ENCODE results near the gene ZBTB12. TPM values are rescaled to one million over a fixed set of nuclear protein-coding genes. Genes with fewer than 3 reads are reported as not detected.
"Not testable (repeated sequence)": the region's sequence is repeated elsewhere in the genome, so short reads cannot be mapped to it uniquely, and the experiment has no call there.

The ZBTB12 gene
- total and polyA plus RNA-seq, 4 donors = 2.8 to 7.3 (median 5.2) TPM

DNA sequence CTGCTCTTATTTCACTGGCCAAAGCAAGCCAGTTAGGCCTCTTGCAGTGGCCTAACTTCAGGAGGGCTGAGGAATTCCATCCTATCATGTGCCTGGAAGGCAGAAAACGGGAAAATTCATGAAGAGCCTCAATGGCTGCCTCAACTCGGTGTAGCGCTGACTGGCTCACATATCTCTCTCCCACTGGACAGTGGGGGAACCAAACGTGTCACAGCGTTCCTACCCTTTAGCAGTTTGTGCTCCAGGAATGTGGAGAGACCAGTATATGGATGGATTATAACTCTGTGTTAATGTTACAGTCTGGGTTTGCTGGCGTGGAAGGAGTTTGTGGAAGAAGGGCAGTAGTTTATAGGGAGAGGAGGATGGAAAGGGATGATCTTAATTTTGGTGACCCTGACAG, 13.9 kb upstream of the ZBTB12 start:
- Histone ChIP-seq H3K27ac (ENCODE audit: low read depth in 1 of 2, low read length in 1 of 2) (no peak overlapping the region), H3K27me3 (ENCODE audit: control insufficient read depth in 3 of 3, insufficient read depth in 3 of 3, low read length in 2 of 3) (no peaks in the 10 kb centered on the region), H3K9ac (ENCODE audit: insufficient read depth in 1 of 2, low read length in 2 of 2) (no peak overlapping the region), H3K36me3 (ENCODE audit: control insufficient read depth in 4 of 4, insufficient read depth in 4 of 4, low read length in 4 of 4) (no peaks in the 10 kb centered on the region), H3K4me1 (ENCODE audit: control insufficient read depth in 5 of 5, insufficient read depth in 5 of 5, low read length in 5 of 5) (peaks cover 0 to 5% (median 0%) of the 10 kb centered on the region in 5 donors), H3K9me3 (ENCODE audit: control insufficient read depth in 4 of 4, insufficient read depth in 3 of 4, low read length in 3 of 4) (no peaks in the 10 kb centered on the region), H3K4me3 (no peak overlapping the region)
- WGBS, 2 donors = 87% methylated on average over 6 of the region's 6 CpGs
- TF ChIP-seq, protein P1, sequence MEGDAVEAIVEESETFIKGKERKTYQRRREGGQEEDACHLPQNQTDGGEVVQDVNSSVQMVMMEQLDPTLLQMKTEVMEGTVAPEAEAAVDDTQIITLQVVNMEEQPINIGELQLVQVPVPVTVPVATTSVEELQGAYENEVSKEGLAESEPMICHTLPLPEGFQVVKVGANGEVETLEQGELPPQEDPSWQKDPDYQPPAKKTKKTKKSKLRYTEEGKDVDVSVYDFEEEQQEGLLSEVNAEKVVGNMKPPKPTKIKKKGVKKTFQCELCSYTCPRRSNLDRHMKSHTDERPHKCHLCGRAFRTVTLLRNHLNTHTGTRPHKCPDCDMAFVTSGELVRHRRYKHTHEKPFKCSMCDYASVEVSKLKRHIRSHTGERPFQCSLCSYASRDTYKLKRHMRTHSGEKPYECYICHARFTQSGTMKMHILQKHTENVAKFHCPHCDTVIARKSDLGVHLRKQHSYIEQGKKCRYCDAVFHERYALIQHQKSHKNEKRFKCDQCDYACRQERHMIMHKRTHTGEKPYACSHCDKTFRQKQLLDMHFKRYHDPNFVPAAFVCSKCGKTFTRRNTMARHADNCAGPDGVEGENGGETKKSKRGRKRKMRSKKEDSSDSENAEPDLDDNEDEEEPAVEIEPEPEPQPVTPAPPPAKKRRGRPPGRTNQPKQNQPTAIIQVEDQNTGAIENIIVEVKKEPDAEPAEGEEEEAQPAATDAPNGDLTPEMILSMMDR (IDR thresholded peaks at IDR 0.05; ENCODE audit: control extremely low read depth, extremely low read depth) = no peak
- no peak for ATAC-seq (ENCODE audit: insufficient read depth, low FRiP score)
- DNase-seq = no peak

GRCh38 chr6:31915351-31915750, 13.5 kb upstream of the ZBTB12 start:
- H3K27ac ChIP-seq (ENCODE audit: low read depth in 1 of 2, low read length in 1 of 2) = no peak overlapping the region
- H3K4me1 ChIP-seq (ENCODE audit: control insufficient read depth in 5 of 5, insufficient read depth in 5 of 5, low read length in 5 of 5) = peaks cover 0 to 1% (median 0%) of the 10 kb centered on the region in 5 donors
- no peaks in the 10 kb centered on the region for H3K9me3 ChIP-seq (ENCODE audit: control insufficient read depth in 4 of 4, insufficient read depth in 3 of 4, low read length in 3 of 4)
- H3K9ac ChIP-seq (ENCODE audit: insufficient read depth in 1 of 2, low read length in 2 of 2) = no peak overlapping the region
- ATAC-seq (ENCODE audit: insufficient read depth, low FRiP score) (no peak), DNase-seq (no peak)
- H3K36me3 ChIP-seq (ENCODE audit: control insufficient read depth in 4 of 4, insufficient read depth in 4 of 4, low read length in 4 of 4) = no peaks in the 10 kb centered on the region
- no peaks in the 10 kb centered on the region for H3K27me3 ChIP-seq (ENCODE audit: control insufficient read depth in 3 of 3, insufficient read depth in 3 of 3, low read length in 2 of 3)
- TF ChIP-seq, protein P1 (IDR thresholded peaks at IDR 0.05; ENCODE audit: control extremely low read depth, extremely low read depth) = no peak
- H3K4me3 ChIP-seq = no peak overlapping the region

- Histone ChIP-seq H3K9ac (ENCODE audit: insufficient read depth in 1 of 2, low read length in 2 of 2) (no peak overlapping the region), H3K27ac (ENCODE audit: low read depth in 1 of 2, low read length in 1 of 2) (no peak overlapping the region), H3K4me3 (no peak overlapping the region), H3K36me3 (ENCODE audit: control insufficient read depth in 4 of 4, insufficient read depth in 4 of 4, low read length in 4 of 4) (no peaks in the 10 kb centered on the region), H3K4me1 (ENCODE audit: control insufficient read depth in 5 of 5, insufficient read depth in 5 of 5, low read length in 5 of 5) (peaks cover 0 to 3% (median 0%) of the 10 kb centered on the region in 5 donors), H3K9me3 (ENCODE audit: control insufficient read depth in 4 of 4, insufficient read depth in 3 of 4, low read length in 3 of 4) (no peaks in the 10 kb centered on the region), H3K27me3 (ENCODE audit: control insufficient read depth in 3 of 3, insufficient read depth in 3 of 3, low read length in 2 of 3) (no peaks in the 10 kb centered on the region)
- TF ChIP-seq, protein P1 (IDR thresholded peaks at IDR 0.05; ENCODE audit: control extremely low read depth, extremely low read depth) = no peak
- ATAC-seq (ENCODE audit: insufficient read depth, low FRiP score) (no peak), DNase-seq (no peak)
- 82 to 88% methylated on average over 11 of the region's 11 CpGs for WGBS, 2 donors
These were observed 10.1 kb upstream of the ZBTB12 start for GRCh38 chr6:31911826-31912585.

DNA sequence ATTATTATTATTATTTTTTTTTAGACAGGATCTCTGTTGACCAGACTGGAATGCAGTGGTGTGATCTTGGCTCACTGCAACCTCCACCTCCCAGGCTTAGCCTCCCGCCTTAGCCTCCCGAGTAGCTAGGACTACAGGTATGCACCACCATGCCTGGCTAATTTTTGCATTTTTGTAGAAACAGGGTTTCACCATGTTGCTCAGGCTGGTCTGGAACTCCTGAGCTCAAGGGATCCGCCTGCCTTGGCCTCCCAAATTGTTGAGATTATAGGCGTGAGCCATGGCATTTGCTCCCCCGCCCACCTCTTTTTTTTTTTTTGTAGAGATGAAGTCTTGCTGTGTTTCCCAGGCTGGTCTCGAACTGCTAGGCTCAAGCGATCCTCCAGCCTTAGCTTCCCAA, 7.4 kb upstream of the ZBTB12 start:
- not testable (repeated sequence) for DNase-seq; H3K27ac ChIP-seq (ENCODE audit: low read depth in 1 of 2, low read length in 1 of 2); H3K9me3 ChIP-seq (ENCODE audit: control insufficient read depth in 4 of 4, insufficient read depth in 3 of 4, low read length in 3 of 4); H3K9ac ChIP-seq (ENCODE audit: insufficient read depth in 1 of 2, low read length in 2 of 2); H3K27me3 ChIP-seq (ENCODE audit: control insufficient read depth in 3 of 3, insufficient read depth in 3 of 3, low read length in 2 of 3); H3K36me3 ChIP-seq (ENCODE audit: control insufficient read depth in 4 of 4, insufficient read depth in 4 of 4, low read length in 4 of 4); H3K4me1 ChIP-seq (ENCODE audit: control insufficient read depth in 5 of 5, insufficient read depth in 5 of 5, low read length in 5 of 5); H3K4me3 ChIP-seq; ATAC-seq (ENCODE audit: insufficient read depth, low FRiP score)
- WGBS, 2 donors = 82 to 88% methylated on average over 7 of the region's 7 CpGs

Data from lung (tissue), 12 donors.